CD4-positive, alpha-beta memory T cell (primary cell): ENCODE results near the gene UGT1A4. TPM values are rescaled to one million over a fixed set of nuclear protein-coding genes. Genes with fewer than 3 reads are reported as not detected.

Source experiments
- polyA plus RNA-seq, 2 donors: library from polyadenylated mRNA; unstranded; fragments of 300-500 nt; fragmentation: Illumina TruSeq; gene quantifications; one replicate each; pipeline ENCODE4 v1.2.3, GENCODE V29; 2021
- total RNA-seq, 2 experiments: library from RNA; stranded (reverse); gene quantifications; one replicate each; pipeline ENCODE4 v1.2.3, GENCODE V29; 2021

Gene UGT1A4
- total and polyA plus RNA-seq, 4 experiments from 2014 or later: not detected

Other genes with a start within 250 kb of the UGT1A4 start
- gene USP40, start 152.0 kb upstream of the UGT1A4 start, total RNA-seq: 10 to 100 TPM; 18.4 to 21.6 TPM
- 1 to 10 TPM; 4.4 to 5.1 TPM for gene USP40, start 152.0 kb upstream of the UGT1A4 start, polyA plus RNA-seq
- gene UGT1A8, start 101.1 kb upstream of the UGT1A4 start, total RNA-seq: not detected
- gene UGT1A8, start 101.1 kb upstream of the UGT1A4 start, polyA plus RNA-seq: not detected
- not detected for gene UGT1A10, start 82.3 kb upstream of the UGT1A4 start, total RNA-seq
- not detected for gene UGT1A10, start 82.3 kb upstream of the UGT1A4 start, polyA plus RNA-seq
- gene UGT1A9, start 46.8 kb upstream of the UGT1A4 start, total RNA-seq: not detected
- gene UGT1A9, start 46.8 kb upstream of the UGT1A4 start, polyA plus RNA-seq: not detected
- gene UGT1A7, start 36.8 kb upstream of the UGT1A4 start, total RNA-seq: not detected
- not detected for gene UGT1A7, start 36.8 kb upstream of the UGT1A4 start, polyA plus RNA-seq
- gene UGT1A6, start 25.8 kb upstream of the UGT1A4 start, total RNA-seq: not detected
- gene UGT1A6, start 25.8 kb upstream of the UGT1A4 start, polyA plus RNA-seq: not detected
- gene UGT1A5, start 5.8 kb upstream of the UGT1A4 start, total RNA-seq: not detected
- gene UGT1A5, start 5.8 kb upstream of the UGT1A4 start, polyA plus RNA-seq: not detected
- gene UGT1A3, start 10.3 kb downstream of the UGT1A4 start, total RNA-seq: not detected
- not detected for gene UGT1A3, start 10.3 kb downstream of the UGT1A4 start, polyA plus RNA-seq
- not detected for gene UGT1A1, start 41.5 kb downstream of the UGT1A4 start, total RNA-seq
- not detected for gene UGT1A1, start 41.5 kb downstream of the UGT1A4 start, polyA plus RNA-seq
- not detected for gene MROH2A, start 59.6 kb downstream of the UGT1A4 start, total RNA-seq
- gene MROH2A, start 59.6 kb downstream of the UGT1A4 start, polyA plus RNA-seq: not detected
- under 1 TPM; 0.19 to 0.44 TPM for gene HJURP, start 135.8 kb downstream of the UGT1A4 start, total RNA-seq
- not detected for gene HJURP, start 135.8 kb downstream of the UGT1A4 start, polyA plus RNA-seq
- not detected for gene TRPM8, start 198.6 kb downstream of the UGT1A4 start, total RNA-seq
- gene TRPM8, start 198.6 kb downstream of the UGT1A4 start, polyA plus RNA-seq: not detected